SK-N-SH treated with all-trans-retinoic acid at 6 μM for 48 hours (cell line): ENCODE measurements around the gene PRX.

Experiments used
- ARNTL ChIP-seq: fragments of 450-650 bp; formaldehyde crosslinking; IDR thresholded peaks from 2 replicates; pipeline ENCODE4 v1.5.0; 2020; ENCODE audit warnings: low read depth, mild to moderate bottlenecking, moderate library complexity, borderline replicate concordance
- BACH2 ChIP-seq: fragments of 250-450 bp; sonication (Bioruptor Pico); IDR thresholded peaks from 2 replicates; pipeline ENCODE4 v1.9.0; 2021; ENCODE audit warnings: mild to moderate bottlenecking, borderline replicate concordance
- CSDC2 ChIP-seq: fragments of 250-450 bp; sonication (Bioruptor Pico); IDR thresholded peaks from 2 replicates; pipeline ENCODE4 v1.5.0; 2020; ENCODE audit warnings: mild to moderate bottlenecking, moderate library complexity
- ISL1 ChIP-seq: fragments of 250-450 bp; sonication (Bioruptor Pico); IDR thresholded peaks from 2 replicates; pipeline ENCODE4 v2.1.2; 2022; ENCODE audit warnings: mild to moderate bottlenecking, moderate library complexity
- PATZ1 ChIP-seq: fragments of 250-450 bp; sonication (Bioruptor Pico); IDR thresholded peaks from 2 replicates; pipeline ENCODE4 v1.8.0; 2020; ENCODE audit warnings: mild to moderate bottlenecking, moderate library complexity, borderline replicate concordance
- POU6F1 ChIP-seq: fragments of 250-450 bp; sonication (Bioruptor Pico); IDR thresholded peaks from 2 replicates; pipeline ENCODE4 v1.8.0; 2021; ENCODE audit warnings: low read depth, mild to moderate bottlenecking, moderate library complexity, borderline replicate concordance
- PPARA ChIP-seq: fragments of 250-450 bp; sonication (Bioruptor Pico); IDR thresholded peaks from 2 replicates; pipeline ENCODE4 v1.5.0; 2020; ENCODE audit warnings: mild to moderate bottlenecking, borderline replicate concordance
- ZFP3 ChIP-seq: fragments of 250-450 bp; sonication (Bioruptor Pico); IDR thresholded peaks from 2 replicates; pipeline ENCODE4 v1.5.0; 2020; ENCODE audit warnings: mild to moderate bottlenecking, moderate library complexity
- ZNF70 ChIP-seq: fragments of 450-650 bp; formaldehyde crosslinking; IDR thresholded peaks from 2 replicates; pipeline ENCODE4 v1.5.0; 2020; ENCODE audit warnings: mild to moderate bottlenecking, moderate library complexity

GRCh38 chr19:40444825-40445312 lies 31.7 kb upstream of the PRX start:
- no peak for TF ChIP-seq ARNTL
- no peak for TF ChIP-seq ZFP3 (CRISPR knock-in tag)
- TF ChIP-seq ISL1 (CRISPR knock-in tag) = no peak
- no peak for TF ChIP-seq PATZ1 (CRISPR knock-in tag)
- TF ChIP-seq PPARA (CRISPR knock-in tag) = no peak
- no peak for TF ChIP-seq CSDC2 (CRISPR knock-in tag)
- TF ChIP-seq BACH2 (CRISPR knock-in tag) = no peak
- TF ChIP-seq POU6F1 (CRISPR knock-in tag) = no peak
- TF ChIP-seq ZNF70 (CRISPR knock-in tag) = no peak; the same call in 1 of the 2 replicates
